ENCODE data around the gene ZNF70. TPM values are rescaled to one million over a fixed set of nuclear protein-coding genes. Genes with fewer than 3 reads are reported as not detected.

The ZNF70 gene
- total and polyA plus RNA-seq, 2 of the 4 experiments (the other 2 are of a cell fraction) = 2.3 to 4.3 TPM

- Histone ChIP-seq H4K8ac (ENCODE audit: low read depth in 2 of 2, low read length in 2 of 2) (no peak overlapping the region), H3K36me3 (ENCODE audit: control insufficient read depth, insufficient read depth, low read length) (peaks cover 31% of the 10 kb centered on the region), H3K4me1 (ENCODE audit: control insufficient read depth, insufficient read depth, low read length) (no peaks in the 10 kb centered on the region), H3K79me1 (ENCODE audit: low read depth in 1 of 2, low read length in 2 of 2) (peaks cover 4 to 11% of the 10 kb centered on the region in 2 experiments; a peak in 2 of 4 replicates), H2AK5ac (ENCODE audit: low read depth, low read length) (no peak overlapping the region), H3K14ac (replicated peaks; ENCODE audit: low read depth, low read length) (no peak overlapping the region), H3K27me3 (ENCODE audit: control insufficient read depth, insufficient read depth, low read length) (no peaks in the 10 kb centered on the region), H2BK15ac (ENCODE audit: low read depth, low read length) (no peak overlapping the region), H2AFZ (replicated peaks; ENCODE audit: low read length, poor library complexity) (peak overlapping the region; percentile 21), H2BK20ac (ENCODE audit: low read depth, low read length) (no peak overlapping the region), H2AK9ac (replicated peaks; ENCODE audit: low read depth, low read length, poor library complexity) (no peak overlapping the region), H3K9ac (ENCODE audit: low read depth, low read length) (no peak overlapping the region), H3K4me3 (ENCODE audit: insufficient read depth, low read depth, low read length) (no peak overlapping the region), H3K4ac (ENCODE audit: low read depth, low read length) (no peak overlapping the region), H4K5ac (ENCODE audit: low read depth, low read length) (no peak overlapping the region), H2BK5ac (ENCODE audit: low read depth, low read length, poor library complexity, severe bottlenecking) (no peak overlapping the region), H3K9me3 (ENCODE audit: control insufficient read depth, insufficient read depth, low read length) (peaks cover 4% of the 10 kb centered on the region; the same call in 1 of the 2 replicates), H3K27ac (ENCODE audit: insufficient read depth, low read length) (no peak overlapping the region), H2BK120ac (ENCODE audit: low read depth, low read length) (no peak overlapping the region), H3K18ac (ENCODE audit: low read depth, low read length) (no peak overlapping the region), H3K56ac (ENCODE audit: extremely low read depth, insufficient read depth, low read length) (no peak overlapping the region), H3K4me2 (ENCODE audit: low read depth, low read length) (no peak overlapping the region), H4K91ac (ENCODE audit: insufficient read depth, low read depth, low read length) (no peak overlapping the region), H3K23ac (ENCODE audit: low read depth, low read length) (no peak overlapping the region), H3K9me1 (ENCODE audit: insufficient read depth, low read length) (peaks cover 5% of the 10 kb centered on the region; the same call in 1 of the 2 replicates), H4K20me1 (ENCODE audit: insufficient read depth, low read length) (no peaks in the 10 kb centered on the region)
- intact Hi-C loops (cut with micrococcal nuclease) (no loop called here), in situ Hi-C loops (cut with MboI; ENCODE audit: low sequenced_read_pairs) (no loop called here), dilution Hi-C loops (cut with HindIII; ENCODE audit: low sequenced_read_pairs, unreplicated experiment) (no loop called here)
- CTCF ChIA-PET = no interaction called here
- 100% methylated on average over 1 of the region's 7 CpGs; no CpG with 5 or more reads in 1 of the 2 experiments for WGBS, 2 experiments (ENCODE audit: extremely low coverage in 2 of 2, insufficient read length in 1 of 2)
- DNase-seq (no peak), ATAC-seq (ENCODE audit: low read depth) (no peak)
- POLR2A ChIA-PET (ENCODE audit: unreplicated experiment) = no interaction called here
- BruUV-seq (replicated peaks) = no TSS peak
- no peak for TF ChIP-seq MAFK (IDR thresholded peaks at IDR 0.05; ENCODE audit: low read depth, low read length)
- no peak for TF ChIP-seq USF2 (IDR thresholded peaks at IDR 0.05; ENCODE audit: low read depth, low read length)
Observed at GRCh38 chr22:23742505-23743264, 8.2 kb downstream of the ZNF70 start.

Data from IMR-90 (cell line).